Left ventricle myocardium superior (tissue), 1 donor: ENCODE measurements around the gene MTERF4. TPM values are rescaled to one million over a fixed set of nuclear protein-coding genes. Genes with fewer than 3 reads are reported as not detected.
A peak's percentile ranks its signal among the peaks of the same experiment; 100 is the strongest.
"Not testable (repeated sequence)": the region's sequence is repeated elsewhere in the genome, so short reads cannot be mapped to it uniquely, and the experiment has no call there.

Experiments
- ATAC-seq: fragments of 200-7000 bp; cut with Tn5 transposase; one replicate; pipeline ENCODE4 v1.9.1; 2020; ENCODE audit warnings: mild to moderate bottlenecking, moderate library complexity
- DNase-seq: peaks from one replicate; pipeline ENCODE4 v3.0.0-alpha.2; 2020
- intact Hi-C: fragments of 100-400 bp; cut with micrococcal nuclease; formaldehyde crosslinking; loops from one replicate; pipeline ENCODE4 v1.11.0; 2022
- total RNA-seq: library from RNA; stranded (reverse); fragmentation: NEBNext Ultra II Directional; extraction: Animal tissue kit (Norgen Biotek cat#: 25700); gene quantifications from one replicate; pipeline ENCODE4 v1.2.1, GENCODE V29; 2021
- donor health status: DM: no; HTN: yes; CAD: no; lungs with severe emphysema.

Gene MTERF4
- total RNA-seq, 1 donor from 2014 or later: 25.8 TPM

DNA sequence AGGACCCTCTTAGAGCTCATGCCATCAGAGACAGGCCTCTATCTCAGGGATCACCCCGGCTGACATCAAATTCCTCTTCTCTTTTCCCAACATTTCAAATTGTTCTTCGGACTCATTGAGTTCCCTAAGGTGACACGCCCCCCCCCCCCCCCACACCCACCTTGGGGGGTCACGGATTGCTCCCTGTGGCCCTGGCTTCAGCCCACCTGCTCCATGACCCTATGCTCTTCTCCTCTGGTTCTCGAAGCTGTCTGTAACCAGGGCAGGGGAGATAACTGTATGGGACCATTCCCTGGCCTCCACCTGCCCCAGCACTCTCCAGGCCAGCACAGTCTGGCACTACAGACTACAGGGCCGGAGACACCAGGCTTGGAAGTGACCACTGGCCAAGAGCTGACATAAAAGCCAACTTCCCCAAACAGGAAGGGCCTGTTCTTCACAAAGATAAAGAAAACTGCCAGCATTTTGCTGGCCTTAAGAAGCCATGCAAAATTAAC, 7.1 kb downstream of the MTERF4 start:
- intact Hi-C loops: no loop called here
- ATAC-seq: no peak

DNA sequence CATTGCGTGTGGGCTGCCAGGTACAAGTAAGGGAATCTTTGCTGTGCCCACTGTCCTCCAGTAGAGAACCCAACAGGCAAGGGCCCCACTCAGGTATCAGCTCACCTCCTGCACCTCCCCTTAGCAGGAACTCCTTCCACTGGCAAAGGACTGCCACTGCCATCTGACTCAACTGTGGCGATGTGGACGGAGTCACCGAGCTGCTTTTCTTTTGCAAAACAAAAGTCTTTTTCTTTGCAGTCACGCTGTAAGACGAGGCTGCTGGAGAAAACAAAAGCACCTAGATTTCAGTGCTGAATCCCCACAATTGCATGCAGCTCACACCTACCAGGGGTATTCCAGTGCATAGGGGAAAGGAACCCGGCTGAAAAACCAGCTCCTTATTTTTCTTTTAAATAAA, 7.9 kb downstream of the MTERF4 start:
- DNase-seq: no peak
- no peak for ATAC-seq
- intact Hi-C loops: no loop called here

More for the DNA sequence above, 7.1 kb downstream of the MTERF4 start:
- DNase-seq: no peak

DNA sequence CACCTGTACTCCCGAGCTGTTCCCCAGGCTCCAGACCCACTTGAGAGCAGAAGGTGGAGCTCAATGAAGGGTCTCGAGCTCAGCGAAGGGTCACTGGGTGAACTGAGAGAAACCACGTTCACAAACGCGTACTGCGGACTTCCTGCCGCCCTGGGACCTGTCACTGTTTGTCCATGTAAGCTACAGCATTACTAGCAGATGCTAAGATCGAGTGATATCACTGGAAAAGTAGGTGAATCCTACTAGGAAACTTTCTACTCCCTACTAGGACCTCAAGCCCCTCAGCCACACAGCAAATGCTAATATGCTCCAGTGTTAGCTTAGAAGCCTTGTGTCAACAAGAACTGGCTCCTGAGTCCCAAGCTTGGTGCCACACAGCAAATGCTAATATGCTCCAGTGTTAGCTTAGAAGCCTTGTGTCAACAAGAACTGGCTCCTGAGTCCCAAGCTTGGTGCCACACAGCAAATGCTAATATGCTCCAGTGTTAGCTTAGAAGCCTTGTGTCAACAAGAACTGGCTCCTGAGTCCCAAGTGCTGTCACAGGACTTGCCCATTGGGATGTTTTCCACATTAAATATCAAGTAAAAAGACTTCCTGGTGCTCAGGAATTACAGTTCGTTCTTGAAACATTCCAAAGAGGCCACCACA, 8.8 kb downstream of the MTERF4 start:
- intact Hi-C loops, ATAC-seq, DNase-seq: not testable (repeated sequence)

DNA sequence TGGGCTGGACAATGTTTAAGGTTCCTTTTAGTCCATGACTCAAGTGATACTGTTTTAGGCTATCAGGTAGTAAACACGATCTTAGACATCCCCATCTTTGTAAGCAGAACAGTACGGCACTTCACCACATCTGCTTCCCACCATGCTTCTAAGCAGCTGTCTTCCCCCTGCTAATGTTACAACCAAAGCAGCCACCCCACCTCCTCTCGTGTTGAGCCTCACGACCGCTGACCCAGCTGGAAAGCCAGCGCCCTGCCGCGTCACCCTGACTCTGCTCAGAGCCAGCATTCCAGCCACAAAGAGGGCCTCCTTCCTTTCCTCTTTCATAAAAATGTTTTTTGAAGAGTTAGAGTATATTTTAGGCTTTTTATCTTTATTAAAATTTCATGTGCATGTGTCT, 9.4 kb downstream of the MTERF4 start:
- ATAC-seq (no peak), DNase-seq (no peak)
- intact Hi-C loops: no loop called here

DNA sequence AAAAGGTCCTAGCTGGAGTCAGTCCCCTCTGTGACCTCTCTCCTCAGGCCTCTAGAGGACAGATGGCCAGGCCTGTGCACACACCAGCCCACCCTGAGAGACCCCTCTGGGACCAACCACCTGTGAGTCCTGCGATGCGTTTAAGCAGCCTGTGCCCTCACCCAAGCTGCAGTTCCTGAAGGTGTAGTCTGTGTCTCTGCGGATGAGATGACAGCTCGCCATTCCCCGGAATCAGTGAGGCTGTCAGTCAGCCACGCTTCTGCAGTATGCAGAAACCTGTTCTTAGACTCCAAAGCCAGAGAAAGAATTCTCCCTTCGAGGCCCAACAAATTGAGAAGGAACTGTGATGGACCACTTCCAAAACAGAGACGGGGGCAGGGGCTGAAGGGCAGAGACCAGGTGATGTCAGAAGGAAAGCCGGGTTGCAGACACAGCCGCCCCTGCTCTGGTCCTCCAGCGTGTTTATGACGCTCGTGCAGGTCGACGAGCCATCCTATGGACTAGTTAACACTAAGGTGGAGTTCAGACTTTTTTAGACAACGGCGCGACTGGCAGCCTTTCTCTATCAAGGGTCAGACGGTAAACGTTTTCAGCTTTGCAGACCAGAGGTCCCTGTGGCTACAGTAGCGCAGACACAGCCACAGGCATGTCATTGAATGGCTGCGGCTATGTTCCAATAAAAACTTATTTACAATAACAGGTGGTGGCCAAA, 10.2 kb downstream of the MTERF4 start:
- DNase-seq: no peak
- intact Hi-C loops: no loop called here
- ATAC-seq: no peak

DNA sequence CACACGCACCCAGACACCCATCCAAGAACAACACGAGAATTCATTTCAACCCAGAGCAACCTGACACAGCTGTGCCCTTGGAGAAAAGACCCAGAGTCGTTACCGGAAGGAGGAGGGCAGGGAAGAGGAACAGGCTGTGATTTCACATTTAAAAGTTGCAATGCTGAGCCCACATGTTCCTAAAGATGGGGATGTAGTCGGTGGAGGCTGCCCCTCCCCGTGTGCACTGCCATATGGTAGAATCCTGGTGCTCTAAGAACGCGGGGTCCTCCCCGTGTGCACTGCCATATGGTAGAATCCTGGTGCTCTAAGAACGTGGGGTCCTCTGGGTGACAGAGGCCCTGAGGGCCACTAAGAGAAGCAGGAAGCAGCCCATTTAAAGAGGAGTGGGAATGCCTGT, 10.9 kb downstream of the MTERF4 start:
- DNase-seq (no peak), ATAC-seq (no peak)
- intact Hi-C loops: no loop called here

DNA sequence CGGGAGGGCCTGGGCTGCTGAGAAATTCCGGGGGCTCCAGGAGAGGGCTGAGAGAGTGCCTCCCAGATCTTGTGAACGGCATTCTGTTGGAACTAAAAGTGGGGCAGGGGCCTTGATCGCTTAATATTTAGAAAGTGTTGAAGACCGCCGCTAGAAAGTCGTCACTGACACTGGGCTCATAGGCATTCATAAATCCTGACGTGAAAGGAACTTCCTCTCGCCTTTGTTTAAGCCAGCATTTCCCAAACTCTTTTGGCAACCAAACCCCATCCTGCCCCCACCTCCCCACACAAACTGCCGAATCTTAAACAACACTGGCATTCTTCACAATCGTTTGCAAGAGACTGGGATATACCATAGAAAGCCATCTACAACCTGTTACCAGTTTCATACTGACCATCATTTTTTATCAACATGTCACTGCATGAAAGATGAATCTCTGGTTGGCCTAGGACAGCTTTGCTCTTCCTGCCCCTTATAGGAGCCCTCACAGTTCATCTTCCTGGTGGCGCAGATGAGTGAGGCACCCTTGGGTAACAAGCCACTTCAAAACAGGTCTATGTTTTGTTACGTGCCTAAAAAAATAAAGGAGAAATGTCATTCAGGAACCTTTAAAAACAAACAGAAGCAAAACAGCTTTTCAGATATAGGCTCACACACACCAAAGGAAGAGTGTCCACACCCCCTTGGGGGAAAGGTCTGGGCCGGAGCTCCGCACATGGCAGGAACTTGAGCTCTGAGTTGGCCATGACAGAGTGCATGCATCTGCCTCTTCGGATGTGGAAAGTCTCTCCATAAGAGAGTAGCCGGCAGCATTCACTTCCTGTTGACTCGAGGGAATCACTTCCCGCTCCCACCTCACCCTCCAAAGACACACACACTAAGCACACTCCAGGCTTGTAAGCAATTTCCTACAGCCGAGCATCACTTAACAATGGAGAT, 13.0 kb downstream of the MTERF4 start:
- ATAC-seq: no peak
- intact Hi-C loops: no loop called here

DNA sequence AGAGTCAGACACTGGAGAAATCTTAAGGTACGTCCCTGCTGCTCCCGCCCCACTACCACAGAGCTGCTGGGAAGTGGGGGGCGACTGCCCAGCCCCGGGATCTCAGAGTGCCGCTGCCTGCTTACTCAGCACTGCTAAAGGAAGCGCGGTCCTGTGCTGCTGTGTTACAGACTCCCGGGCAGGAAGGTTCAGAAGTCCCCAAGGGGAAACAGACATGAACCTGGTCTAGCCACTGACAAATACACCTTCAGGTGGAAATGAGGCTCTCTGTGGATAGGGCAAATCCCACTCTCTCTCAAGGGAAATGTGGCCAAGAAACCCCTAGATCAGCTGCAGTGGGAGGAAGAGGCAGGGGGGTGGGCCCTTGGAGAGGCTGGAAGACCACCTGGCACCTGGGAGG, 13.7 kb downstream of the MTERF4 start:
- ATAC-seq: no peak
- intact Hi-C loops: no loop called here
- no peak for DNase-seq

More for the DNA sequence above, 13.0 kb downstream of the MTERF4 start:
- DNase-seq: no peak

DNA sequence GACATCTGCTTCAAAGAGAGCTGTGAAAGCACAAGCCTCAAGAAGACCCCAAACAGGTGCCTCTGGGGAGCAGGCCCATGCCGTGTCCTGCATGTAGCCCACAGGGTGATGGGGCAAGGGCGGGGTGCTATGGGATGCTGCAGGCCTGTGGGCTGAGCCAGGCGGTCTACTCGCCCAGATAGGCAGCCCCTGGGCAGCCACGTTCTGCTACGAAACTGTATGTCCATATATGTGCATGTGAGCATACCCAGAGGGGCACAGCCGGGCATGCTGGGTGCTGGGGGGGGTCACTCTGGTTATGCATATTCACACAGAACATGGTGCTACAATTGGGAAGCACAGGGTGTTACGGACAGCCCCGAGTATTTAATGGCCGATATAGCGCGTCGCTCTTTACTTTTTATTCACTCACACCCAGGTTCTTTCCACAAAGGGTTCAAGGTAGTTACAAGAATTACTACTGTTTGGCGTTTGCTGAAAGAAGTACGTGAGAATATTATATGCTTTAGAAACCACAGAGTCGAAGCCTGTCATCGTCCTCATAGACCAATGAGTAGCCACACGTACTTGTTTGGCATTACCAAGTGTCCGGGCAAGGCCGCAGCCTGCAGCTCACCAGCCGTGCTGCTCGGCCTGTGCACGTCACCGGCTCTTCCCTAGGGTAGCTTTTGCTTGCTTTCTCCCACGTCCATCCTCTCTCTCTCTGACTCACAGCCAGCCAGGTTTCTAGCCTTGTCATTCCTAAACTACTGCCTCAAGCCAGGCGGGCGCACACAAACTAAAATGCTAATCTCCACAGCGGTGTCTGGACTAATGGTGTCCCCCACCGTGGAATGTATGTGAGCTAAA, 14.4 kb downstream of the MTERF4 start:
- intact Hi-C loops: no loop called here
- DNase-seq (no peak), ATAC-seq (no peak)

DNA sequence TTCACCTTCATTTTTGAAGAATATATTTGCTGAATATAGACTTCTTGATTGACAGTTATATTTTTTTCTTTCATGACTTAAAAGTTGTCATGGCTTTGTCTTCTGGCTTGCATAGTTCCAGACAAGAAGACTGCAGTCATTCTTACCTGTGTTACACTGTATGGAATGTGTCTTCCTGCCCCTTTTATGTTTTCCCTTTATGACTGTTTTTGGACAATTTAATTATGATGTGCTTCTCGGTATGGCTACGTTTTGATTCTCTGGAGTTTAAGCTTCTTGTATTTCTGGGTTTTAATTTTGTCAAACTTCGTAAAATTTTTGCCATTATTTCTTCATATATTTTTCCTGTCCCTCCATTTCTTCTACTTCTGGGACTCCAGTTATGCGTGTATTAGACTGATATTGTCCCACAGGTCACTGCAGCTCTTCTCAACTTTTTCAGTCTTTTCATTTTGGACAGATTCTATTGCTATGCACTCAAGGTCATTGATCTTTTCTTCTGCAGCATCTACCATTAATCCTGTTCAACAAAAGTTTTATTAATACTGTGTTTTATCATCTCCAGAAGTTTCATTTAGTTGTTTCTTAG, 17.1 kb downstream of the MTERF4 start:
- DNase-seq (no peak), ATAC-seq (no peak)
- intact Hi-C loops: no loop called here

DNA sequence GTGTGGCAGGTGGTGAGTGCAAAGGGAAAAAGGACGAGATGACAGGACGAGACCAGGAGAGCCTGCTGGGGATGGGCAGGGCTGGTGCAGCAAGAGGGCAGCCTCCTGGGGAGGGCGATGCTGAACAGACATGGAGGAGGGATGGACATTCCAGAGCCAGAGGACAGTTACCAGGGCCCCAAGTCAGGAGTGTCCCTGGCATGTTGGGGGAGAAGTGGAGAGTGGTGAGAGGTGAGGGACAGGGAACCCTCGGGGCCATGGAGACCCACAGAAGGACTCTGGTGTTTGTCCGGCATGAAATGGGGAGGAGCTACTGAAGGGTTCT, 19.0 kb downstream of the MTERF4 start:
- DNase-seq: no peak
- intact Hi-C loops: no loop called here
- ATAC-seq: no peak

DNA sequence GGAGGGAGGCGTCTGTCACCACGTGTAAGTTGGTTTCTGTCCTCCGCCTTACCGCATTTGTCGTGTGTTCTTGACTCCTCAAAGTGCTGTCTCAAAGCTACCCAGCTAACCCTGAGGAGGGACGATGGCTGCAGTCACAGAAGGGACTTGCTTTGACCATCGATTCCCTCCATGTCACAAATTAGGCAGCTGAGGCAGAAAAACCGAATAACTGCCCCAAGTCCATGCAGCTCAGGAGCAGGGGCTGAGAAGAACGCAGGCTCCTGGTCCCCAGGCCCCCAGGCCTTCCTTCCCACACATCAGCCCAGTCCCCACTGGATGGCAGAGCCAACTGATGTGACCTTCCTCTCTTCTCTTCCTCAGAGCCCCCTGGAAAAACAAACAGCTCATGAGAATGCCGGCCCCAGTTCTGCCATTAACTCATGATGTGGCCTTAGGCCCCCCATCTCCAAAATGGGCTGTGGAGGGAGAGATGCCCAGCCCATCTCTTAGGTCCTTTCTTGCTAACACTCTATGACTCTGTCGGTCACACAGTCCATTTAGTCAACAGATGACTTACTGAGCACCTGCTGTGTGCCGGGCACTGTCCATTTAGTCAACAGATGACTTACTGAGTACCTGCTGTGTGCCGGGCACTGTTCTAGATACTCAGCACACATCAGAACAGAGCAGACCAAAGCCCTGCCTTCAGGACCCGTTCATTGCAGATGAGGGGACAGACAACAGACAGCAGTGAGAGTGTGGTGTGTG, 19.6 kb downstream of the MTERF4 start:
- no peak for ATAC-seq
- no peak for DNase-seq
- intact Hi-C loops: no loop called here

DNA sequence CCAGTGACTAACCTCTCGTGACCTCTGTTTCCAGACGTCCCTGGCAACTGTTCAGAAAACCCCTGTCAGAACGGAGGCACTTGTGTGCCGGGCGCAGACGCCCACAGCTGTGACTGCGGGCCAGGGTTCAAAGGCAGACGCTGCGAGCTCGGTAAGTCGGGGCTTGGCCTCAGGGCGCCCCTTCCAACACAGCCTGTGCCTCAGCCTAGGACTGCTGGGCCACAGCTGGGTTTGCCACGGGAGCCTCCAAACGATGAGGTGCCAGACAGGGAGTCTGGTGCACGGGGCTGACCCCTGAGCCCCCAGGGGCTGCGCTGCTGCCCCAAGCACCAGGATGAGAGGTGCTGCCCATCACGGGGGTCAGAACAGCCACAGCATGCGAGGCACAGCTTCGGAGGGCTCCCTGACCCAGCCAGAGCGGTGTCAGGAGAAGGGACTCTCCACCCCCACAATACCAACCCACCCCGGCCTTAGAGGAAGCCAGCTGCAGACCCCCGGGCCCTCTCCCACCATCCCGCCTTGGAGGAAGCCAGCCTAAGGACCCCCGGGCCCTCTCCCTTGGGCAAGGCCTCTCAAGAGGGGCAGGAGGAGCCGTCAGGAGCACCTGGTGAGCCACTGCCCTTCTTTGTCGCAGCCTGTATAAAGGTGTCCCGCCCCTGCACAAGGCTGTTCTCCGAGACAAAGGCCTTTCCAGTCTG, 20.3 kb downstream of the MTERF4 start:
- ATAC-seq (peak; percentile 8), DNase-seq (no peak)
- intact Hi-C loops: no loop called here

DNA sequence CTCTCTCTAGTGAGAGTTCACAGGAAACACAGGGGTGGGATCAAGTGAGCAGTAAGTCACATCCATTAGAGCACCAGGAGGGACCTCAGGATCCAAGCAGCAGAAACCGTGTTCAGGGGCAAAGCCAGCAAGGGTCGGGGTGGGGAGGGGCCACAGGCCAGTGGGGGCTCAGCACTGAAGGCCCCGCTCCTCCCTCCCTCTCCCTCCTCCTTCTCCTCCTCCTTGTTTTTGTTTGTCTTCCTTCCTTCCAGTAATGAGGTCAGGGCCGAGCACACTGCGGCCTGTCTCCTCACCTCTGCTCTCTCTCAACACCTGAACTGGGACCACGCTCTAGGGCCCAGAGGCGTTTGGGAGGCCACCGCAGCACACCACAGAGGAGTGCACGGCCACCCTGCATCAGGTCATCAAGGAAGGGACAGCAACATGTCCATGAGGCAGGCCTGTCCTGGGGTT, 20.9 kb downstream of the MTERF4 start:
- intact Hi-C loops: no loop called here
- ATAC-seq (peak; percentile 16), DNase-seq (no peak)

DNA sequence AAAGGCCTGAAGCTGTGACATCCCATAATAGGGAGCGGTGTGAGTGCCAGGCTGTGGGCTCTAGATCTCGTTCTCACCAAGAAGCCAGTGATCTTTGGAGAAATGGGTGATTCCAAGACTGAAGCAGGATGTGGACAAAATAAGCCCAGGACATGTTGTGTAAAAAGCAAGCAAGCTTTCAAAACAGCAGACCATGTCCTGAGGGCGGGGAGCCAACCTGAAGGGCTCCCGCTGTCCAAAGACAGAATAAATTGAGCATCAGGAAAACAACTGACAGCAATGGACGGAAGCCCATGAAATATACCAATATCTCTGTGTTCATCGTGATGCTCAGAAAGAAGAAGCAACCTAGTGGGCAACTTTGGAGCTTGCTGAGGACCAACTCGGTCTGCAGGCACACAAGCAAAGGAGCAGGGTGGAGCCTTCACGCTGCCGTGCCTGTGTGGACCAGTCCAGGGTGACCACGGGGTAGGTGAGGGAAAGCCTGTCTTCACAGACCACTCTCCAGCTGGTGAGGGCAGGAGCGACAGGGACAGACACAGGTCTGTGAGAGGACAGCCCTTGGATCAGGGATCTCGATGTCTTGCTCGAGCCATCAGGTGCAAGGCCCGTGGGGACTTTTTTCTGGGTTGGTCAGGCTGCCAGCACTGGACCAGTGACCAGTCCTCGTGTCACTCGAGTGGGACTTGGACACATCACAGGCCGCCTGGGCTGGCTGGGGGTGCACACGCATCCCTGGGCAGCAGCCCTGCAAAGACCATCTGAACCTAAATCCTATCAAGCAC, 21.5 kb downstream of the MTERF4 start:
- peak; percentile 11 for ATAC-seq
- intact Hi-C loops: no loop called here
- DNase-seq: no peak

DNA sequence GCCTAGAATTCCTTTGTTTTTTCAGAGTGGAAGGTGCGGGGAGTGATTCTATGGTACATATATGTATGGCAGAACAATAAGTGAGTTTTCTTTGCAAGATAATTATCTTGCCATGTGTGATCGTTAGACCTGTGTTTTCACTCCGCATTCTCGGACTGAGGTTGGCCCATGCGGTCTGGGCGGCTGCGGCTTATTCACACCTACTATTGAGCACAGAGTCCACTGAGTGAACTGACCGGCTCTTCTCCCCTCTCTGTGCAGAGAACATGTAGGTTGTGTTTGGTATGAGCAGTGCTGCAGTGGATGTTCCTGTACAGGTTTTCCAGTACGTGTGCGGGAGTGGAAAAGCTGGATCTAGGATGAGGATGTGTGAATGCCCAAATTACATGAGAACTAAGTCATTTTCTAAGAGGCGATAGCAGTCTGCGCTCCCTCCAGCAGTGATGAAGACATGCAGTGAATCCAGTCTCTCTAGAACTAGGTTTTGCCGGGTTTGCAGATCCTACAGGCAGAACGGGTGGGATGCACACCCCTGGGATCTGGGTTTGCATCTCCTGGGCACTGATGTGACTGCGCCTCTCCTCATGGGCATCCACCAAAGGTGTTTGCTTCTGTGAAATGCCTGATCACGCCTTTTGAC, 27.1 kb downstream of the MTERF4 start:
- DNase-seq (no peak), ATAC-seq (no peak)
- intact Hi-C loops: no loop called here
